GM12865 (cell line): ENCODE results near the gene DTYMK.

Experiments used
- DNase-seq: peaks from one replicate; pipeline ENCODE4 v3.0.0; 2010; ENCODE audit warnings: low read depth
- H3K4me3 ChIP-seq: 2 replicates; pipeline ENCODE4 v1.5.1; 2011; ENCODE audit warnings: mild to moderate bottlenecking, low read depth, low read length, control low read depth
- CTCF ChIP-seq: IDR thresholded peaks from 2 replicates; pipeline ENCODE4 v1.5.1; 2011; ENCODE audit warnings: low read length, control low read depth, low read depth, inconsistent platforms; ENCODE audit not compliant: insufficient read depth; ENCODE audit errors: missing control alignments

Gene DTYMK

GRCh38 chr2:241649404-241649803 is 37.2 kb downstream of the DTYMK start:
- no peak for TF ChIP-seq CTCF
- H3K4me3 ChIP-seq: no peak overlapping the region
- no peak for DNase-seq

- no peak for DNase-seq
- no peak overlapping the region for H3K4me3 ChIP-seq
These were observed 38.2 kb downstream of the DTYMK start for GRCh38 chr2:241648453-241648852.

GRCh38 chr2:241645915-241646645 is 40.5 kb downstream of the DTYMK start:
- DNase-seq: no peak
- no peak overlapping the region for H3K4me3 ChIP-seq
- no peak for TF ChIP-seq CTCF

More at GRCh38 chr2:241648453-241648852, 38.2 kb downstream of the DTYMK start:
- TF ChIP-seq CTCF: no peak

- DNase-seq: no peak
- no peak for TF ChIP-seq CTCF
- no peak overlapping the region for H3K4me3 ChIP-seq
These were observed 41.3 kb downstream of the DTYMK start for GRCh38 chr2:241645056-241645914.

- TF ChIP-seq CTCF: no peak
- DNase-seq: no peak
- H3K4me3 ChIP-seq: no peak overlapping the region
These were observed 45.0 kb downstream of the DTYMK start for GRCh38 chr2:241641631-241642030.

- DNase-seq: no peak
- no peak overlapping the region for H3K4me3 ChIP-seq
- TF ChIP-seq CTCF: no peak
These were observed 46.3 kb downstream of the DTYMK start for GRCh38 chr2:241640165-241640795.
